Fibroblast of lung (primary cell): ENCODE results near the gene C12orf56. TPM values are rescaled to one million over a fixed set of nuclear protein-coding genes. Genes with fewer than 3 reads are reported as not detected.

Source experiments
- DNase-seq, 2 donors: peaks; one replicate each; pipeline versions ENCODE4 v3.0.0 to v3.0.0-alpha.2; 2010; ENCODE audit warnings: low read depth in 2 of 2
- H2AFZ ChIP-seq: 2 replicates; pipeline ENCODE4 v1.5.1; 2012; ENCODE audit warnings: low read length, control low read depth, inconsistent platforms
- H3K27ac ChIP-seq: 2 replicates; pipeline ENCODE4 v1.5.1; 2011; ENCODE audit warnings: low read length, control low read depth; ENCODE audit not compliant: insufficient read depth
- H3K27me3 ChIP-seq: 2 replicates; pipeline ENCODE4 v1.5.1; 2011; ENCODE audit warnings: mild to moderate bottlenecking, low read length; ENCODE audit not compliant: control insufficient read depth, insufficient read depth
- H3K36me3 ChIP-seq: 2 replicates; pipeline ENCODE4 v1.5.1; 2011; ENCODE audit warnings: low read length; ENCODE audit not compliant: control insufficient read depth, insufficient read depth
- H3K4me1 ChIP-seq: 2 replicates; pipeline ENCODE4 v1.5.1; 2011; ENCODE audit warnings: low read length; ENCODE audit not compliant: control insufficient read depth, insufficient read depth; ENCODE audit errors: extremely low read depth
- H3K4me2 ChIP-seq: 2 replicates; pipeline ENCODE4 v1.5.1; 2011; ENCODE audit warnings: low read length, control low read depth; ENCODE audit not compliant: insufficient read depth; ENCODE audit errors: extremely low read depth
- H3K4me3 ChIP-seq, 4 experiments: fragments of 200-600 bp in 1 of 4; sonication (generic) in 1 of 4; replicated peaks in 1 of 4; 2 replicates each; pipeline ENCODE4 v1.5.1; 2011 to 2016; ENCODE audit warnings: low read length in 4 of 4, low read depth in 3 of 4, mild to moderate bottlenecking in 3 of 4, control low read depth in 2 of 4, inconsistent platforms in 1 of 4, mixed read lengths in 1 of 4; ENCODE audit not compliant: insufficient read depth in 1 of 4; ENCODE audit errors: control extremely low read depth in 1 of 4
- H3K79me2 ChIP-seq: 2 replicates; pipeline ENCODE4 v1.5.1; 2012; ENCODE audit warnings: mild to moderate bottlenecking, low read length, inconsistent platforms; ENCODE audit not compliant: control insufficient read depth, insufficient read depth
- H3K9ac ChIP-seq: 2 replicates; pipeline ENCODE4 v1.5.1; 2011; ENCODE audit warnings: mild to moderate bottlenecking, low read length, control low read depth; ENCODE audit not compliant: insufficient read depth
- H3K9me3 ChIP-seq: 2 replicates; pipeline ENCODE4 v1.5.1; 2012; ENCODE audit warnings: low read depth, low read length; ENCODE audit not compliant: control insufficient read depth, insufficient read depth
- H4K20me1 ChIP-seq: 2 replicates; pipeline ENCODE4 v1.5.1; 2011; ENCODE audit warnings: low read length; ENCODE audit not compliant: control insufficient read depth, insufficient read depth; ENCODE audit errors: extremely low read depth
- EZH2 ChIP-seq: IDR thresholded peaks from 2 replicates; pipeline ENCODE4 v1.5.1; 2012; ENCODE audit warnings: low read length, control low read depth, mild to moderate bottlenecking; ENCODE audit errors: missing control alignments
- polyA plus RNA-seq, 2 donors: library from polyadenylated mRNA; depleted of rRNA in 1 of 2; stranded (reverse) in 1 of 2; unstranded in 1 of 2; fragments of >200 nt; gene quantifications; 2 replicates each; pipeline ENCODE4 v1.2.1, GENCODE V29; 2011 to 2012; ENCODE audit warnings: missing spikeins in 1 of 2
- total RNA-seq: library from RNA; depleted of rRNA; stranded (reverse); fragments of >200 nt; gene quantifications from 2 replicates; pipeline ENCODE4 v1.2.1, GENCODE V29; 2014
- TF ChIP-seq, protein P1 (sequence below), 2 donors: IDR thresholded peaks in 1 of 2; conservative IDR thresholded peaks in 1 of 2; 1 replicate in 1 of 2; 2 replicates in 1 of 2; pipeline ENCODE4 v1.5.1; 2011 to 2012; ENCODE audit warnings: low read length in 2 of 2, control low read depth in 1 of 2, inconsistent platforms in 1 of 2, low read depth in 1 of 2, mild to moderate bottlenecking in 1 of 2

Gene C12orf56
- total and polyA plus RNA-seq, 2 donors (not counting 1 experiment from before 2014, with no cell fraction given) = 0.10 to 1.5 TPM

DNA sequence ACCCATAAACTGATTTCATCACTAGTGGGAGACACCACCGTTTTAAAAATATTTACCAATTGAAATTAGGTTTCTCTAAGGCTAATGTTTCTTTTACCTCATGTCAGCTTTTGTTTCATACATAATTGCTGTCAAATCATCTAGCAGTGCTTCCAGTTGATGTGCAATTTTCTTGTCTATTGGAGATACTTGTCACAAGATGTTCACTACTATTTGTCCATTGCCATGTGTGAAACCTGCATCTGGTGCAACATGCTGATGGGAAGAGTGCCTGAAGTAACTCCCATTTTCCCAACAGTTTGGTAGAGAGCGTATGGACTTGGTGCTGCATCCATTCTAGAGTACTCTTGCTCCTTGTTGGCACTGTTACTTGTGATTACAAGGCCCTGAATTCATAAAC, 23.3 kb upstream of the C12orf56 start:
- Histone ChIP-seq H3K4me1 (peaks cover 4% of the 10 kb centered on the region), H3K9me3 (no peaks in the 10 kb centered on the region), H4K20me1 (no peaks in the 10 kb centered on the region), H3K4me3 (no peak overlapping the region), H3K36me3 (peaks cover 17% of the 10 kb centered on the region), H3K9ac (no peak overlapping the region), H3K79me2 (peaks cover 7% of the 10 kb centered on the region), H3K4me2 (no peak overlapping the region), H3K27me3 (no peaks in the 10 kb centered on the region), H2AFZ (no peak overlapping the region), H3K27ac (no peak overlapping the region)
- TF ChIP-seq, protein P1, sequence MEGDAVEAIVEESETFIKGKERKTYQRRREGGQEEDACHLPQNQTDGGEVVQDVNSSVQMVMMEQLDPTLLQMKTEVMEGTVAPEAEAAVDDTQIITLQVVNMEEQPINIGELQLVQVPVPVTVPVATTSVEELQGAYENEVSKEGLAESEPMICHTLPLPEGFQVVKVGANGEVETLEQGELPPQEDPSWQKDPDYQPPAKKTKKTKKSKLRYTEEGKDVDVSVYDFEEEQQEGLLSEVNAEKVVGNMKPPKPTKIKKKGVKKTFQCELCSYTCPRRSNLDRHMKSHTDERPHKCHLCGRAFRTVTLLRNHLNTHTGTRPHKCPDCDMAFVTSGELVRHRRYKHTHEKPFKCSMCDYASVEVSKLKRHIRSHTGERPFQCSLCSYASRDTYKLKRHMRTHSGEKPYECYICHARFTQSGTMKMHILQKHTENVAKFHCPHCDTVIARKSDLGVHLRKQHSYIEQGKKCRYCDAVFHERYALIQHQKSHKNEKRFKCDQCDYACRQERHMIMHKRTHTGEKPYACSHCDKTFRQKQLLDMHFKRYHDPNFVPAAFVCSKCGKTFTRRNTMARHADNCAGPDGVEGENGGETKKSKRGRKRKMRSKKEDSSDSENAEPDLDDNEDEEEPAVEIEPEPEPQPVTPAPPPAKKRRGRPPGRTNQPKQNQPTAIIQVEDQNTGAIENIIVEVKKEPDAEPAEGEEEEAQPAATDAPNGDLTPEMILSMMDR (conservative IDR thresholded peaks at IDR 0.05 in 1 of 2, IDR thresholded peaks at IDR 0.05 in 1 of 2; ENCODE audit: low read depth in 1 of 2, low read length in 2 of 2) = no peak
- TF ChIP-seq EZH2 = no peak
- no peak for DNase-seq

DNA sequence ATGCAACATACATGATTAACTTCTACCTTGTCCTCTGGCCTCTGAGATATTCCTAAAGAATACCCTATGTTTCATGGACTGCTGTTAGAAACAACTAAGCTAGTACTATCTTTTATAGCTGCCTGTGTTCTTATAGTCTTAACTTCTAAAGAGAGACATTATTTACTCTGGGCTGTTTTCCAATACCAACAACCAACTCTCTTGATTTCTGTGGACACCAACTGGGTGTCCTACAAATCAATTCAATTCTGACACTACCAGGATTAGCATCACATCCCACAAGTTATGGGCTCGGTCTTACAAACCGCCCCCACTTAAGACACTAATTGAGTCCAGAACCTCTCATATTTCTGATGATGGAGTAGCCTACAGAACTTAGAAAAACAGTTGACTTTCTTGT, 21.9 kb upstream of the C12orf56 start:
- H3K27me3 ChIP-seq = no peaks in the 10 kb centered on the region
- peak in 1 of 2 donors; percentile 11 for DNase-seq
- H3K9ac ChIP-seq = no peak overlapping the region
- H3K27ac ChIP-seq = no peak overlapping the region
- no peak overlapping the region for H2AFZ ChIP-seq
- no peaks in the 10 kb centered on the region for H3K9me3 ChIP-seq
- H3K36me3 ChIP-seq = peaks cover 14% of the 10 kb centered on the region
- no peak overlapping the region for H3K4me3 ChIP-seq
- no peak for TF ChIP-seq EZH2
- TF ChIP-seq, protein P1 (conservative IDR thresholded peaks at IDR 0.05 in 1 of 2, IDR thresholded peaks at IDR 0.05 in 1 of 2; ENCODE audit: low read depth in 1 of 2, low read length in 2 of 2) = no peak
- H3K4me1 ChIP-seq = peaks cover 6% of the 10 kb centered on the region
- no peak overlapping the region for H3K4me2 ChIP-seq
- H3K79me2 ChIP-seq = peaks cover 21% of the 10 kb centered on the region
- H4K20me1 ChIP-seq = no peaks in the 10 kb centered on the region

DNA sequence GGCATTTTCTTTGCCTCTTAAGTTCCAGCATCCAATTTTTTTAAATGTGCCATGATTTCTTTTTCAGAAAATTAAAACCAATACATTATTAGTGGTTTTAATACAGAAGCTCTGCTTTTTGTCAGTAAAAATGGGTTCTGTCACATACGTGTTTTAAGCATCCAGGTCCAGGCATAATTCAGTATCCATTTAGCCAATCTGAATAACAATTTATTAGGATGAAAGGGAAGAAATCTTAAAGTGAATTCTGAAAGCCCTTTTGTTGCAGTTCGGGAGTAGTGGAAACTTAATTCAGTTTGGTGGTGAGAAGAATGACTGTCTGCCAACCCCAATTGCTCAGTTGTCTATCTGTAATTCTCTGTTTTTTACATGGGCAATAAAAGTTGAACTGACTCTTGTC, 20.9 kb upstream of the C12orf56 start:
- Histone ChIP-seq H3K9ac (no peak overlapping the region), H3K4me1 (peaks cover 6% of the 10 kb centered on the region), H4K20me1 (no peaks in the 10 kb centered on the region), H3K4me3 (no peak overlapping the region), H3K27me3 (no peaks in the 10 kb centered on the region), H3K36me3 (peaks cover 14% of the 10 kb centered on the region), H3K27ac (no peak overlapping the region), H3K79me2 (peaks cover 32% of the 10 kb centered on the region), H3K9me3 (no peaks in the 10 kb centered on the region), H3K4me2 (no peak overlapping the region), H2AFZ (no peak overlapping the region)
- no peak for TF ChIP-seq EZH2
- TF ChIP-seq, protein P1 (conservative IDR thresholded peaks at IDR 0.05 in 1 of 2, IDR thresholded peaks at IDR 0.05 in 1 of 2; ENCODE audit: low read depth in 1 of 2, low read length in 2 of 2) = no peak
- no peak for DNase-seq
